H9 (cell line): ENCODE measurements around the gene KLF15. TPM values are rescaled to one million over a fixed set of nuclear protein-coding genes. Genes with fewer than 3 reads are reported as not detected.

Experiments
- DNase-seq: peaks from one replicate; pipeline ENCODE4 v3.0.0-alpha.2; 2017
- H2AFZ ChIP-seq: one replicate; pipeline ENCODE4 v1.6.1; 2013; ENCODE audit warnings: mild to moderate bottlenecking, low read length, control low read depth, moderate library complexity
- H2AK5ac ChIP-seq: 2 replicates; pipeline ENCODE4 v1.6.1; 2013; ENCODE audit warnings: low read length, control low read depth, mixed read lengths; ENCODE audit not compliant: insufficient read length
- H2BK120ac ChIP-seq: one replicate; pipeline ENCODE4 v1.6.1; 2013; ENCODE audit warnings: low read depth, mild to moderate bottlenecking, low read length, control low read depth, inconsistent platforms; ENCODE audit not compliant: poor library complexity, severe bottlenecking
- H2BK12ac ChIP-seq: 2 replicates; pipeline ENCODE4 v1.6.1; 2013; ENCODE audit warnings: low read length, control low read depth, mixed read lengths, low read depth; ENCODE audit not compliant: insufficient read length
- H2BK15ac ChIP-seq: 2 replicates; pipeline ENCODE4 v1.6.1; 2013; ENCODE audit warnings: low read depth, low read length, control low read depth
- H2BK20ac ChIP-seq: one replicate; pipeline ENCODE4 v1.6.1; 2013; ENCODE audit warnings: low read depth, mild to moderate bottlenecking, low read length, control low read depth, inconsistent platforms; ENCODE audit not compliant: poor library complexity, severe bottlenecking
- H2BK5ac ChIP-seq: 2 replicates; pipeline ENCODE4 v1.6.1; 2013; ENCODE audit warnings: low read length, control low read depth, mixed read lengths; ENCODE audit not compliant: insufficient read length
- H3K14ac ChIP-seq: 2 replicates; pipeline ENCODE4 v1.6.1; 2013; ENCODE audit warnings: low read length, control low read depth; ENCODE audit not compliant: insufficient read depth
- H3K18ac ChIP-seq: 2 replicates; pipeline ENCODE4 v1.6.1; 2013; ENCODE audit warnings: low read depth, mild to moderate bottlenecking, mixed read lengths, low read length, control low read depth; ENCODE audit not compliant: insufficient read length
- H3K23ac ChIP-seq: 2 replicates; pipeline ENCODE4 v1.6.1; 2013; ENCODE audit warnings: low read length, control low read depth, mixed read lengths, low read depth; ENCODE audit not compliant: insufficient read length
- H3K23me2 ChIP-seq: 2 replicates; pipeline ENCODE4 v1.6.1; 2013; ENCODE audit warnings: low read depth, mild to moderate bottlenecking, mixed read lengths, low read length, control low read depth; ENCODE audit not compliant: insufficient read length, poor library complexity, severe bottlenecking
- H3K27ac ChIP-seq: 2 replicates; pipeline ENCODE4 v1.5.1; 2013; ENCODE audit warnings: low read length, control low read depth, mixed read lengths, low read depth; ENCODE audit not compliant: insufficient read length
- H3K27me3 ChIP-seq: 2 replicates; pipeline ENCODE4 v1.6.1; 2013; ENCODE audit warnings: low read length, control low read depth, inconsistent platforms; ENCODE audit not compliant: insufficient read depth
- H3K4ac ChIP-seq: 2 replicates; pipeline ENCODE4 v1.6.1; 2013; ENCODE audit warnings: low read depth, mild to moderate bottlenecking, control low read depth, inconsistent platforms, low read length, moderate library complexity
- H3K4me1 ChIP-seq: 2 replicates; pipeline ENCODE4 v1.6.1; 2013; ENCODE audit warnings: low read length, control low read depth, inconsistent platforms; ENCODE audit not compliant: insufficient read depth
- H3K4me2 ChIP-seq: 2 replicates; pipeline ENCODE4 v1.6.1; 2013; ENCODE audit warnings: low read length, control low read depth, mixed read lengths; ENCODE audit not compliant: insufficient read length, insufficient read depth
- H3K56ac ChIP-seq: 2 replicates; pipeline ENCODE4 v1.6.1; 2013; ENCODE audit warnings: low read depth, mild to moderate bottlenecking, mixed read lengths, low read length, control low read depth; ENCODE audit not compliant: insufficient read length
- H3K79me1 ChIP-seq: 2 replicates; pipeline ENCODE4 v1.6.1; 2013; ENCODE audit warnings: low read depth, mild to moderate bottlenecking, moderate library complexity, low read length, control low read depth, inconsistent platforms; ENCODE audit not compliant: insufficient read depth, poor library complexity, severe bottlenecking
- H3K79me2 ChIP-seq: 2 replicates; pipeline ENCODE4 v1.6.1; 2013; ENCODE audit warnings: low read length, control low read depth, inconsistent platforms; ENCODE audit not compliant: insufficient read depth
- H3K9ac ChIP-seq: 2 replicates; pipeline ENCODE4 v1.6.1; 2013; ENCODE audit warnings: low read length, control low read depth, mixed read lengths; ENCODE audit not compliant: insufficient read length; ENCODE audit errors: extremely low read depth
- H3K9me3 ChIP-seq: one replicate; pipeline ENCODE4 v1.6.1; 2013; ENCODE audit warnings: low read depth, low read length, inconsistent platforms; ENCODE audit not compliant: control insufficient read depth
- H3T11ph ChIP-seq: one replicate; pipeline ENCODE4 v1.6.1; 2013; ENCODE audit warnings: mild to moderate bottlenecking, low read length, control low read depth, inconsistent platforms
- H4K20me1 ChIP-seq: one replicate; pipeline ENCODE4 v1.6.1; 2013; ENCODE audit not compliant: control insufficient read depth, insufficient read length, insufficient read depth
- H4K5ac ChIP-seq: 2 replicates; pipeline ENCODE4 v1.6.1; 2013; ENCODE audit warnings: low read depth, mild to moderate bottlenecking, mixed read lengths, low read length, control low read depth; ENCODE audit not compliant: insufficient read length
- H4K8ac ChIP-seq: replicated peaks from 2 replicates; pipeline ENCODE4 v1.6.1; 2013; ENCODE audit warnings: low read length, control low read depth, mixed read lengths, low read depth; ENCODE audit not compliant: insufficient read length
- H4K91ac ChIP-seq: 2 replicates; pipeline ENCODE4 v1.6.1; 2013; ENCODE audit warnings: low read depth, mild to moderate bottlenecking, moderate library complexity, mixed read lengths, low read length, control low read depth; ENCODE audit not compliant: insufficient read length
- H3K27ac Mint-ChIP-seq, 3 experiments: 2 replicates in 2 of 3; 3 replicates in 1 of 3; pipeline ENCODE4 v1.8.0; 2020 to 2021; ENCODE audit warnings: mixed read lengths in 3 of 3, mild to moderate bottlenecking in 1 of 3, moderate library complexity in 1 of 3
- H3K27me3 Mint-ChIP-seq: 2 replicates; pipeline ENCODE4 v1.8.0; 2021; ENCODE audit warnings: low read depth, mild to moderate bottlenecking, moderate library complexity, mixed read lengths
- H3K36me3 Mint-ChIP-seq, 3 experiments: 2 replicates in 2 of 3; 3 replicates in 1 of 3; pipeline ENCODE4 v1.8.0; 2020 to 2021; ENCODE audit warnings: low read depth in 3 of 3, mixed read lengths in 3 of 3; ENCODE audit not compliant: insufficient read depth in 1 of 3
- H3K4me1 Mint-ChIP-seq, 2 experiments: 2 replicates each; pipeline ENCODE4 v1.8.0; 2020; ENCODE audit warnings: mixed read lengths in 2 of 2
- H3K4me3 Mint-ChIP-seq, 2 experiments: 2 replicates in 1 of 2; 3 replicates in 1 of 2; pipeline ENCODE4 v1.8.0; 2020 to 2021; ENCODE audit warnings: mild to moderate bottlenecking in 2 of 2, mixed read lengths in 2 of 2, moderate library complexity in 1 of 2
- H3K9me3 Mint-ChIP-seq, 2 experiments: 2 replicates in 1 of 2; 3 replicates in 1 of 2; pipeline ENCODE4 v1.8.0; 2020; ENCODE audit warnings: mild to moderate bottlenecking in 2 of 2, mixed read lengths in 2 of 2, moderate library complexity in 1 of 2
- CTCF ChIP-seq: fragments of 200-600 bp; sonication (generic); conservative IDR thresholded peaks from 3 replicates; pipeline ENCODE4 v1.8.0; 2021; ENCODE audit warnings: antibody characterized with exemption, mild to moderate bottlenecking
- WGBS: extraction: QIAGEN DNeasy Blood & Tissue Kit; methylation state at CpG from one replicate; pipeline ENCODE4 v1.1.7; 2013; ENCODE audit warnings: missing lambda C conversion rate, low lambda C conversion rate, mixed read lengths; ENCODE audit not compliant: insufficient read length; ENCODE audit errors: extremely low coverage; 5-methylcytosine and 5-hydroxymethylcytosine counted together
- total RNA-seq: library from RNA; stranded (reverse); gene quantifications from 2 replicates; pipeline ENCODE4 v1.2.1, GENCODE V29; 2021

The KLF15 gene
- total RNA-seq, 1 experiment from 2014 or later = 10.8 TPM

DNA sequence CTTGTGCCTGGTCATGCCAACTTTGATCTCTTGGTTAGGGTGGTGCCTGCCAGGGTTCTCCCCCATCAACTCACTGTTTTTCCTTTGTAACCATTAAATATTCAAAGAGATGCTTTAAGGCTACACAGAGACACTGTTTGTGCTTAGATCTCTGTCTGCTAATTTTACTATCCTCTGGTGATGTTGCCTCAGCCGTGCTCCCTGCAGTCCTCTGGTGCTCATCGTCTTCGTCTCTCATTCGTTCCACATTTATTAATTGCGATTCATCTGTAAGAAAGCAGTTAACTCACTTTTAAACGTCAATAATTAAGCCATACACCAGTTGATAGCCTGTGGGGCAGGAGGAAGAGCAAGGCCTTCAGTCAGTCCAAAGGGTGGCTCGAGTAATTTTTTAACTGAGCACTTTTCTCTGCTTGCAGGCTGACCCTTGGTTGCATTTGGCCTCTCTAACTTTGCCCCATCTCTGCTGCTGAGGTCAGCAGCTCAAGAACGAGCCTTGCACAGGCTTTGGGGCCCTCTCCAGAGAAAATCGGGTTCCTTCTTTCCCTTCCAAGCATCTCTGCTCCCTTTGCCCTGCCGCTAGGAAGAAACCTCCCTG is 62.9 kb downstream of the KLF15 start:
- H3K4me3 Mint-ChIP-seq = no peak overlapping the region
- H3K27me3 Mint-ChIP-seq = peaks cover 32% of the 10 kb centered on the region
- Histone ChIP-seq H4K91ac (no peak overlapping the region), H3K4ac (no peak overlapping the region), H3K18ac (no peak overlapping the region), H3K27me3 (no peaks in the 10 kb centered on the region), H2AFZ (no peak overlapping the region), H2AK5ac (no peak overlapping the region), H4K8ac (no peak overlapping the region), H3K23ac (no peak overlapping the region), H2BK15ac (no peak overlapping the region), H3K27ac (no peak overlapping the region), H3K9me3 (no peaks in the 10 kb centered on the region), H3K56ac (no peak overlapping the region), H3K79me1 (no peaks in the 10 kb centered on the region), H2BK12ac (no peak overlapping the region), H3K4me1 (no peaks in the 10 kb centered on the region; the same call in 1 of the 2 replicates), H3K14ac (no peak overlapping the region; the same call in 1 of the 2 replicates), H3K9ac (no peak overlapping the region), H3K4me2 (no peak overlapping the region), H3K79me2 (no peaks in the 10 kb centered on the region), H2BK120ac (no peak overlapping the region), H4K5ac (no peak overlapping the region), H2BK5ac (no peak overlapping the region), H3K23me2 (no peaks in the 10 kb centered on the region), H2BK20ac (no peak overlapping the region), H3T11ph (no peak overlapping the region), H4K20me1 (no peaks in the 10 kb centered on the region)
- H3K36me3 Mint-ChIP-seq = 0 out of 7 replicates have a peak, but pooled peaks cover 0 to 1% (median 0%) of the 10 kb centered on the region in 3 experiments
- H3K4me1 Mint-ChIP-seq = peaks cover 27 to 31% of the 10 kb centered on the region in 2 experiments
- H3K9me3 Mint-ChIP-seq = peaks cover 0 to 3% of the 10 kb centered on the region in 2 experiments; a peak in 4 of 5 replicates
- no CpG with 5 or more reads among the region's 10 CpGs for WGBS
- no peak for TF ChIP-seq CTCF
- H3K27ac Mint-ChIP-seq = no peak overlapping the region
- peak; percentile 7 for DNase-seq
